Hematopoietic multipotent progenitor cell treated with erythropoietin and hydrocortisone succinate and interleukin-3 and kit ligand, for 4 days (in vitro differentiated cells): Measurements from ENCODE around the gene CHD9.
A peak's percentile ranks its signal among the peaks of the same experiment; 100 is the strongest.
"Not testable (repeated sequence)": the region's sequence is repeated elsewhere in the genome, so short reads cannot be mapped to it uniquely, and the experiment has no call there.

ENCODE experiments used
- DNase-seq: peaks from one replicate; pipeline ENCODE4 v3.0.0-alpha.2; 2015

Gene CHD9

GRCh38 chr16:53075461-53075860 lies 20.7 kb downstream of the CHD9 start:
- not testable (repeated sequence) for DNase-seq

GRCh38 chr16:53078247-53078646 lies 23.5 kb downstream of the CHD9 start:
- DNase-seq = no peak

GRCh38 chr16:53078765-53079485 lies 24.1 kb downstream of the CHD9 start:
- DNase-seq = peak; percentile 73

GRCh38 chr16:53080345-53081031 lies 25.7 kb downstream of the CHD9 start:
- DNase-seq = no peak

- DNase-seq = no peak
Measured at GRCh38 chr16:53081032-53081424, 26.2 kb downstream of the CHD9 start.

DNA sequence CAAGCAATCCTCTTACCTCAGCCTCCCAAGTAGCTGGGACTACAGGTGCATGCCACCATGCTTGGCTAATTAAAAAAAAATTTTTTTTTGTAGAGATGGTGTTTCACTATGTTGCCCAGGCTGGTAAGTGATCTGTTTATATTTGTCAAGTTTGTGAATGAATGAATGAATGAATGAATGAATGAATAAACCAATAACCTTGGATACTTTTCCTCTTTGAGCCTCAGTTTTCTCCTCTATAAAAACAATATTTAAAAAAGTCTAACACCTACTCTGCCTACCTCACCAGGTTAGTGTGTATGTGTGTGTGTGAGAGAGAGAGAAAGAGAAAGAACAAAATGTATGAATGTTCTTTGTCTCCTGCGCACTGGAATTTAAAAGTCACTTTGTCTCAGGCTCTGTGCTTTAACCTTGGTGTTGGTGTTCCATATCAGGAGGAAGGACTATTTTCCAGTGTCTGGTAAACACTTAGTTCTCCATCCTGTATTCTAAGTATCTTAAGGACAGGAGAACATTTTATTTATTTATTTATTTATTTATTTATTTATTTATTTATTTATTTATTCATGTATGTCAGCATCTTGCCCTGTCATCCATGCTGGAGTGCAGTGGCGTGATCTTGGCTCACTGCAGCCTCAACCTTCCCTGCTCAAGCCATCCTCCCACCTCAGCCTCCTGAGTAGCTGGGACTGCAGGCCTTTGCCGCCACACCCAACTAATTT lies 27.1 kb downstream of the CHD9 start:
- DNase-seq = no peak

- no peak for DNase-seq
Measured at GRCh38 chr16:53082509-53082908, 27.7 kb downstream of the CHD9 start.

GRCh38 chr16:53083119-53083518 lies 28.3 kb downstream of the CHD9 start:
- DNase-seq = peak; percentile 74

DNA sequence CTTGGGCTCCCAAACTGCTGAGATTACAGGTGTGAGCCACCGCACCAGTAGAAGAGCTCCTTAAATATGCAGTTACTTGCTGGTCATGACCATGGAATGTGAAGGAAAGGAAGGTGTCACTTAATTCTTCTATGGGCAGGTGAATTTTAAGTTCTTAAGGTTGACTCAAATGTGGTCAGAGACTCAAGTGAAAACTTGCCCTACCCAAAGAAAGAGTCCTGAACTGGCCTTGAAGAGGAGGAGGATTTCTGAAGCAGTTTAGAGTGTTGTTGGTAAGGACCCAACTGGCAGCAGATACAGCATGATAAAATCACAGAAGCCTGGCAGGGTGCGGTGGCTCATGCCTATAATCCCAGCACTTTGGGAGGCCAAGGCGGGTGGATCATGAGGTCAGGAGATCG lies 29.4 kb downstream of the CHD9 start:
- DNase-seq = no peak

- no peak for DNase-seq
Measured at GRCh38 chr16:53084746-53085334, 30.0 kb downstream of the CHD9 start.

DNA sequence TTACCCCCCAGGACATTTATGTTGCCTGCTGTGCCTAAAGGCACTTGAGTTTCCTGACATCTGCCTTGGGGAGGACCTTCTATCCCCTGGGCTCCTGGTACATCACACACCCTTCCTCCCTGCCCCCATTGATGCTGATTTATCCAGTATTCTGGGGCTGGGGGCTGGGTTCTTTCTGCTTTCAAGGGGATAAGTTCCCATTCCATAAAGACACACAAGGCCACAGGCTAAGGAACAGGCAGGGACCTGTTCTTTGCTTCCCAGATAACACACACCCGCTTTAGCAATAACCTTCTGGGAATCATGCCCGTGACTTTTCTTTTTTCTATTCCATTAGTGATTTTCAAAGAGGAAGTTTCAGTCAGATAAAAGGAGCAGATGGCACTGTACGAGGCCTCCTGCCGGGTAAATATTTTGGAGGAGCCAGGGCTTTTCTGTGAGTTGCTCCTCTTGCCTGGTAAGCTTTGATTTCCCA lies 30.6 kb downstream of the CHD9 start:
- no peak for DNase-seq

DNA sequence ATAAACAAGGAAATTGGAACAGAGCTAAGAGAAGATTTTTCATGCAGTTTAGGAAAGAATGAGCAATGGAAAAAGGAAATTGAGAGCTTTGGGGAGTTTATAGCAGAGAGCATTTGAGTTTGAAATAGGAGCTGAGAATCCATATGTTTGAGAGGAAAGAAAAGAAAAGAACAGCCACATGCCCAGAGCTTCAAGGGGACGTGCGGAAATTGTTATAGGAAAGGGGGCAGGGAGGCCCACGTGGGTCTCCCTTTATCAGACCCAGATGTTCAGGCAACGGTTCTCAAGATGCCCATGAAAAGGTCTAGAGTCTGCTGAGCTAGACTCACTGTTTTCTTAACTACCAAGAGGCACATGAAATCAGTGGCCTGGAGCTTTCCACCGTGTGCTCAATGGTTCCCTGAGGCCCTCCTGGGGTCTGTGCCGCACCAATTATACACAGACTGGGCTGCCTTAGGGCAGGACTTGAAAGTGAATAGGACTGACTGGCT lies 31.2 kb downstream of the CHD9 start:
- peak; percentile 70 for DNase-seq

GRCh38 chr16:53087101-53087500 lies 32.3 kb downstream of the CHD9 start:
- no peak for DNase-seq

DNA sequence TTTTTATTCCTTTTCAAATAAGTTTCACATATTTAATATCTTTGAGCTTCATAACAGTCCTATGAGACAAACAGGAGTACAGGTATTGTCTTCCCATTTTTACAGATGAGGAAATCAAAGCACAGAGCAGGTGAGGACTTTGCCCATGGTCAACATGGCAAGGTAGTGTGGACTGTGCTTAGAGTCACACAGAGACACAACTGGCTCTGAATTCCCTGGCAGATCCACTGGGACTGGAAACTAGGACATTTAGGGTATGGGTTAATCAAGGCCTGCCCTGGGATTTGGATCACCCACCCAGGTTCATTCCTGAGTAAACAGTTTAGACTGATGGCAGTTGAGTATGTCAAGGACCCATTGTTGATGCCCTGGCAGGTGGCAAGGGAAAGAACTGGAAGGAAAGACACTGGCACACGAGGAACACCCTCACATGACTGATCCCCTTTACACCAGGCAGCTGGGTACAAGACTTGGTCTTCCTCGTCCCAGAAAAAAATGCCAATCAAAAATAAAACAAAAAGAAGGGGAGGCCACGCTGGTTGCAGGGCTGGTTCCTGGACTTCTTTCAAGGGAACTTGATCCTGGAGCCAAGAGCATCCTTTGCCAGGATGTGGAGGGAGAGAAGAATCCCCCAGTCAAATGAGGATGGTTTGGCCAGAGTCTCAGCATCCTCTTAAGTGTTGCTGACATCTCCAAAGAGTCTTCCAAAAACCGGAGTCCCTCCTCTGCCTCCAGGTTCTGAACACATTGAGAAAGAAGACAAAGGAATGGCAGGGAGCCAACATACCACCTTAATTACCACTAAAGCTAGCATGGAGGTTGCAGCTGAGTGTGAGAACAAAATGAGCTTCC lies 34.9 kb downstream of the CHD9 start:
- no peak for DNase-seq

DNA sequence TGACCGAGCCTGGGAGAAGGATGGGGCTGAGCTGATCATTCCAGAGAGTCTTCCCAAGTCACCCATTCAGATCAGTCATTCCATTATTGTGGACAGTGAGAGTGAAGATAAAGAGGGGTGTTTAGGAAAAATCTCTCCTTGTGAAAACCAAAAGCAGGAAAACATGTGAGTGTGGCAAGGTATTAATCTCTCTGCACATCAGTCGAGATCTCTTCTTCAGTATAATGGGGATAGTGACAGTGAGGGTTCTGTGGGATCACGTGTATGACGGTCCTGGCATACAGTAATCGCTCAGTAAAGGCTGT lies 35.4 kb downstream of the CHD9 start:
- no peak for DNase-seq

- DNase-seq = peak; percentile 87
Measured at GRCh38 chr16:53090591-53091411, 36.0 kb downstream of the CHD9 start.

GRCh38 chr16:53091466-53092211 lies 36.8 kb downstream of the CHD9 start:
- peak; percentile 69 for DNase-seq

DNA sequence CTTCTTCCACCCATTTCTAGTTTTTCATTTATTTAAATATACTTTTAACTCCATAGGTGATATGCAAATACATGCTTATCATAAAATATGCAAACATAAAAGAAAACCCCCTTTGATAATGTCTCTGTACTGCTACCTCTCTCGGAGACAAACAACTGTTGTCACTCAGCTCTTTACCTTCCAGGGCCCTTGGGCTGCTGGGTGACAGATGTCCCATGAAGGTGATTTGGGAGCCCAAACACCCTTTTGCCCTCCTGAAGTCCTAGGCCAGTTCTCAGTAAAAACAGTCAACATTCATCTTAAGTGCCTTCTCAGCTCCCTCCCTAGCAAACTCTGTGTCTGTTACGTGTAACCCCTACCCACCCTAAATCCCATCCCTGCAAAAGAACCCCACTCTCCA lies 37.5 kb downstream of the CHD9 start:
- DNase-seq = no peak

- no peak for DNase-seq
Measured at GRCh38 chr16:53093162-53093744, 38.5 kb downstream of the CHD9 start.

- DNase-seq = peak; percentile 89
Measured at GRCh38 chr16:53094013-53094630, 39.3 kb downstream of the CHD9 start.
